ENCODE measurements around the gene C3orf33. TPM values are rescaled to one million over a fixed set of nuclear protein-coding genes. Genes with fewer than 3 reads are reported as not detected.

Gene C3orf33
- total RNA-seq, 2 experiments from 2014 or later = 0.48 to 0.86 TPM

- Mint-ChIP-seq H3K27ac (no peak overlapping the region), H3K9me3 (peaks cover 4% of the 10 kb centered on the region), H3K4me1 (no peaks in the 10 kb centered on the region), H3K36me3 (ENCODE audit: low read depth) (no peaks in the 10 kb centered on the region), H3K4me3 (no peak overlapping the region), H3K27me3 (no peaks in the 10 kb centered on the region)
- no peak for DNase-seq
- CTCF ChIA-PET = interaction anchor here (1.3 kb wide), 1 partner anchor 33 kb away, joined by 7 read pairs; the partner anchor contains the start of gene C3orf33
- POLR2A ChIA-PET = no interaction called here
Measured at GRCh38 chr3:155772801-155773200, 33.3 kb downstream of the C3orf33 start.

- H3K27me3 Mint-ChIP-seq = no peaks in the 10 kb centered on the region
- POLR2A ChIA-PET = no interaction called here
- no peak overlapping the region for H3K27ac Mint-ChIP-seq
- CTCF ChIA-PET = interaction anchor here (1.9 kb wide), 1 partner anchor 35 kb away, joined by 7 read pairs; the partner anchor contains the start of gene C3orf33
- DNase-seq = no peak
- H3K36me3 Mint-ChIP-seq (ENCODE audit: low read depth) = no peaks in the 10 kb centered on the region
- no peak overlapping the region for H3K4me3 Mint-ChIP-seq
- H3K4me1 Mint-ChIP-seq = no peaks in the 10 kb centered on the region
- peaks cover 4% of the 10 kb centered on the region for H3K9me3 Mint-ChIP-seq
Measured at GRCh38 chr3:155771126-155771525, 35.0 kb downstream of the C3orf33 start.

- Mint-ChIP-seq H3K27ac (no peak overlapping the region), H3K9me3 (peaks cover 4% of the 10 kb centered on the region), H3K27me3 (no peaks in the 10 kb centered on the region), H3K4me1 (peaks cover 1% of the 10 kb centered on the region), H3K4me3 (no peak overlapping the region), H3K36me3 (ENCODE audit: low read depth) (no peaks in the 10 kb centered on the region)
- ChIA-PET POLR2A (no interaction called here), CTCF (interaction anchor here (2.1 kb wide), 1 partner anchor 40 kb away, joined by 8 read pairs; the partner anchor contains the start of gene C3orf33)
- DNase-seq = no peak
Measured at GRCh38 chr3:155766206-155766605, 39.9 kb downstream of the C3orf33 start.

GRCh38 chr3:155763870-155764463 is 42.1 kb downstream of the C3orf33 start:
- POLR2A ChIA-PET = no interaction called here
- no peak for DNase-seq
- Mint-ChIP-seq H3K27me3 (no peaks in the 10 kb centered on the region), H3K36me3 (ENCODE audit: low read depth) (no peaks in the 10 kb centered on the region), H3K27ac (no peak overlapping the region), H3K4me3 (no peak overlapping the region), H3K4me1 (peaks cover 1% of the 10 kb centered on the region), H3K9me3 (no peaks in the 10 kb centered on the region)
- CTCF ChIA-PET = no interaction called here

- Mint-ChIP-seq H3K9me3 (no peaks in the 10 kb centered on the region), H3K27ac (no peak overlapping the region), H3K4me3 (no peak overlapping the region), H3K4me1 (peaks cover 1% of the 10 kb centered on the region), H3K27me3 (no peaks in the 10 kb centered on the region), H3K36me3 (ENCODE audit: low read depth) (no peaks in the 10 kb centered on the region)
- POLR2A ChIA-PET = no interaction called here
- CTCF ChIA-PET = interaction anchor here (2.8 kb wide), 1 partner anchor 45 kb away, joined by 11 read pairs; the partner anchor contains the start of gene C3orf33
- DNase-seq = no peak
Measured at GRCh38 chr3:155760653-155761052, 45.4 kb downstream of the C3orf33 start.

GRCh38 chr3:155757577-155757976 is 48.5 kb downstream of the C3orf33 start:
- CTCF ChIA-PET = interaction anchor here (4.2 kb wide), 1 partner anchor 48 kb away, joined by 16 read pairs; the partner anchor contains the start of gene C3orf33
- no peak overlapping the region for H3K27ac Mint-ChIP-seq
- DNase-seq = no peak
- no peaks in the 10 kb centered on the region for H3K4me1 Mint-ChIP-seq
- POLR2A ChIA-PET = no interaction called here
- H3K36me3 Mint-ChIP-seq (ENCODE audit: low read depth) = no peaks in the 10 kb centered on the region
- no peaks in the 10 kb centered on the region for H3K9me3 Mint-ChIP-seq
- H3K4me3 Mint-ChIP-seq = no peak overlapping the region
- H3K27me3 Mint-ChIP-seq = no peaks in the 10 kb centered on the region

- Mint-ChIP-seq H3K9me3 (no peaks in the 10 kb centered on the region), H3K27me3 (peaks cover 3% of the 10 kb centered on the region), H3K36me3 (ENCODE audit: low read depth) (no peaks in the 10 kb centered on the region), H3K4me1 (no peaks in the 10 kb centered on the region), H3K27ac (no peak overlapping the region), H3K4me3 (no peak overlapping the region)
- POLR2A ChIA-PET = no interaction called here
- DNase-seq = no peak
- CTCF ChIA-PET = interaction anchor here (0.7 to 2.0 kb wide), 2 partner anchors 63 to 199 kb away, joined by 3 to 5 read pairs; no protein-coding TSS in a partner anchor
Measured at GRCh38 chr3:155753038-155753639, 52.9 kb downstream of the C3orf33 start.

GRCh38 chr3:155748611-155749365 is 57.3 kb downstream of the C3orf33 start:
- Mint-ChIP-seq H3K9me3 (no peaks in the 10 kb centered on the region), H3K4me3 (no peak overlapping the region), H3K36me3 (ENCODE audit: low read depth) (no peaks in the 10 kb centered on the region), H3K27me3 (peaks cover 42% of the 10 kb centered on the region), H3K27ac (no peak overlapping the region), H3K4me1 (peaks cover 14% of the 10 kb centered on the region)
- CTCF ChIA-PET = no interaction called here
- no peak for DNase-seq
- POLR2A ChIA-PET = no interaction called here

- DNase-seq = no peak
- Mint-ChIP-seq H3K4me3 (no peak overlapping the region), H3K27me3 (peaks cover 48% of the 10 kb centered on the region), H3K4me1 (peaks cover 20% of the 10 kb centered on the region), H3K36me3 (ENCODE audit: low read depth) (no peaks in the 10 kb centered on the region), H3K9me3 (no peaks in the 10 kb centered on the region), H3K27ac (no peak overlapping the region)
- CTCF ChIA-PET = interaction anchor here (2.2 kb wide), 1 partner anchor 58 kb away, joined by 6 read pairs; the partner anchor contains the start of gene C3orf33
- POLR2A ChIA-PET = no interaction called here
Measured at GRCh38 chr3:155747946-155748290, 58.2 kb downstream of the C3orf33 start.

- Mint-ChIP-seq H3K27me3 (peaks cover 53% of the 10 kb centered on the region), H3K9me3 (no peaks in the 10 kb centered on the region)
- POLR2A ChIA-PET = no interaction called here
Measured at GRCh38 chr3:155747286-155747945, 58.7 kb downstream of the C3orf33 start.

GRCh38 chr3:155746703-155747102 is 59.4 kb downstream of the C3orf33 start:
- POLR2A ChIA-PET = no interaction called here
- peaks cover 55% of the 10 kb centered on the region for H3K27me3 Mint-ChIP-seq
- no peaks in the 10 kb centered on the region for H3K36me3 Mint-ChIP-seq (ENCODE audit: low read depth)

More at GRCh38 chr3:155747286-155747945, 58.7 kb downstream of the C3orf33 start:
- H3K36me3 Mint-ChIP-seq (ENCODE audit: low read depth) = no peaks in the 10 kb centered on the region
- no peak overlapping the region for H3K27ac Mint-ChIP-seq
- peaks cover 20% of the 10 kb centered on the region for H3K4me1 Mint-ChIP-seq
- CTCF ChIA-PET = interaction anchor here (2.2 kb wide), 1 partner anchor 59 kb away, joined by 6 read pairs; the partner anchor contains the start of gene C3orf33
- DNase-seq = no peak
- H3K4me3 Mint-ChIP-seq = no peak overlapping the region

GRCh38 chr3:155745795-155746550 is 60.1 kb downstream of the C3orf33 start:
- Mint-ChIP-seq H3K4me3 (no peak overlapping the region), H3K27me3 (peaks cover 59% of the 10 kb centered on the region), H3K36me3 (ENCODE audit: low read depth) (no peaks in the 10 kb centered on the region), H3K4me1 (peaks cover 20% of the 10 kb centered on the region), H3K9me3 (no peaks in the 10 kb centered on the region), H3K27ac (no peak overlapping the region)
- DNase-seq = no peak
- ChIA-PET CTCF (interaction anchor here (2.2 kb wide), 1 partner anchor 60 kb away, joined by 6 read pairs; the partner anchor contains the start of gene C3orf33), POLR2A (no interaction called here)

More at GRCh38 chr3:155746703-155747102, 59.4 kb downstream of the C3orf33 start:
- Mint-ChIP-seq H3K27ac (no peak overlapping the region), H3K9me3 (no peaks in the 10 kb centered on the region), H3K4me1 (peaks cover 20% of the 10 kb centered on the region), H3K4me3 (no peak overlapping the region)
- DNase-seq = no peak
- CTCF ChIA-PET = interaction anchor here (2.2 kb wide), 1 partner anchor 59 kb away, joined by 6 read pairs; the partner anchor contains the start of gene C3orf33
